CD14-positive monocyte (primary cell): ENCODE data around the gene UBXN7. TPM values are rescaled to one million over a fixed set of nuclear protein-coding genes. Genes with fewer than 3 reads are reported as not detected.

Experiments used
- DNase-seq, 3 donors: peaks; one replicate each; pipeline ENCODE4 v3.0.0-alpha.2; 2011 to 2022
- H2AFZ ChIP-seq: 2 replicates; pipeline ENCODE4 v1.6.0; 2012; ENCODE audit warnings: mild to moderate bottlenecking, low read depth, low read length, inconsistent platforms; ENCODE audit not compliant: insufficient read depth, poor library complexity, severe bottlenecking
- H3K27ac ChIP-seq, 2 donors: 1 replicate in 1 of 2; 2 replicates in 1 of 2; pipeline ENCODE4 v1.5.1; 2012 to 2013; ENCODE audit warnings: low read length in 2 of 2, control low read depth in 1 of 2, inconsistent platforms in 1 of 2, low read depth in 1 of 2, mild to moderate bottlenecking in 1 of 2
- H3K27me3 ChIP-seq, 2 donors: one replicate each; pipeline versions ENCODE4 v1.6.0 to v1.6.1; 2011 to 2013; ENCODE audit warnings: low read length in 2 of 2; ENCODE audit not compliant: control insufficient read depth in 2 of 2, insufficient read depth in 2 of 2
- H3K36me3 ChIP-seq, 2 donors: replicated peaks in 1 of 2; 1 replicate in 1 of 2; 2 replicates in 1 of 2; pipeline versions ENCODE4 v1.5.1 to v1.6.1; 2012 to 2013; ENCODE audit warnings: low read length in 2 of 2, control low read depth in 1 of 2, inconsistent platforms in 1 of 2, mild to moderate bottlenecking in 1 of 2; ENCODE audit not compliant: insufficient read depth in 2 of 2, control insufficient read depth in 1 of 2
- H3K4me1 ChIP-seq, 2 donors: 1 replicate in 1 of 2; 2 replicates in 1 of 2; pipeline versions ENCODE4 v1.5.1 to v1.6.1; 2012 to 2013; ENCODE audit warnings: low read length in 2 of 2, control low read depth in 1 of 2, inconsistent platforms in 1 of 2, mild to moderate bottlenecking in 1 of 2, moderate library complexity in 1 of 2; ENCODE audit not compliant: insufficient read depth in 2 of 2, control insufficient read depth in 1 of 2
- H3K4me2 ChIP-seq: replicated peaks from 2 replicates; pipeline ENCODE3; 2012; ENCODE audit warnings: low read length, moderate library complexity, mild to moderate bottlenecking; ENCODE audit not compliant: poor library complexity, severe bottlenecking; ENCODE audit errors: extremely low read depth
- H3K4me3 ChIP-seq, 3 experiments: fragments of 200-600 bp in 1 of 3; sonication (generic) in 1 of 3; replicated peaks in 1 of 3; 1 replicate in 2 of 3; 2 replicates in 1 of 3; pipeline ENCODE4 v1.5.1; 2011 to 2013; ENCODE audit warnings: low read length in 3 of 3, mild to moderate bottlenecking in 3 of 3, control low read depth in 2 of 3, low read depth in 2 of 3, inconsistent platforms in 1 of 3, moderate library complexity in 1 of 3
- H3K79me2 ChIP-seq: 2 replicates; pipeline ENCODE4 v1.6.0; 2012; ENCODE audit warnings: mild to moderate bottlenecking, control low read depth, inconsistent platforms, low read length, moderate library complexity; ENCODE audit not compliant: insufficient read depth
- H3K9ac ChIP-seq: 2 replicates; pipeline ENCODE4 v1.6.0; 2017; ENCODE audit warnings: low read length, mild to moderate bottlenecking; ENCODE audit not compliant: insufficient read depth, poor library complexity, severe bottlenecking
- H3K9me3 ChIP-seq, 2 donors: replicated peaks in 1 of 2; 1 replicate in 1 of 2; 2 replicates in 1 of 2; pipeline versions ENCODE4 v1.5.1 to v1.6.1; 2012 to 2013; ENCODE audit warnings: low read length in 2 of 2, control low read depth in 1 of 2; ENCODE audit not compliant: control insufficient read depth in 1 of 2, insufficient read depth in 1 of 2
- H4K20me1 ChIP-seq: 2 replicates; pipeline ENCODE4 v1.6.0; 2012; ENCODE audit warnings: mild to moderate bottlenecking, low read length, control low read depth, moderate library complexity; ENCODE audit not compliant: insufficient read depth
- H3K27ac Mint-ChIP-seq, 7 donors: one replicate each; pipeline ENCODE4 v1.8.0; 2020; ENCODE audit warnings: mild to moderate bottlenecking in 7 of 7, mixed read lengths in 7 of 7, moderate library complexity in 6 of 7, inconsistent platforms in 2 of 7
- H3K27me3 Mint-ChIP-seq, 3 donors: one replicate each; pipeline ENCODE4 v1.8.0; 2021 to 2022; ENCODE audit warnings: low read depth in 3 of 3, mild to moderate bottlenecking in 3 of 3, mixed read lengths in 3 of 3, moderate library complexity in 3 of 3, inconsistent platforms in 1 of 3
- H3K36me3 Mint-ChIP-seq, 2 donors: one replicate each; pipeline ENCODE4 v1.8.0; 2020; ENCODE audit warnings: mixed read lengths in 2 of 2, inconsistent platforms in 1 of 2, mild to moderate bottlenecking in 1 of 2
- H3K4me1 Mint-ChIP-seq: one replicate; pipeline ENCODE4 v1.8.0; 2020; ENCODE audit warnings: mild to moderate bottlenecking, mixed read lengths
- H3K4me3 Mint-ChIP-seq, 2 donors: one replicate each; pipeline ENCODE4 v1.8.0; 2020; ENCODE audit warnings: mild to moderate bottlenecking in 2 of 2, mixed read lengths in 2 of 2, moderate library complexity in 1 of 2
- H3K9me3 Mint-ChIP-seq, 7 donors: one replicate each; pipeline ENCODE4 v1.8.0; 2020 to 2022; ENCODE audit warnings: mixed read lengths in 7 of 7, mild to moderate bottlenecking in 6 of 7, moderate library complexity in 6 of 7, inconsistent platforms in 2 of 7
- CTCF ChIP-seq: fragments of 200-600 bp; IDR thresholded peaks from one replicate; pipeline ENCODE4 v1.8.0; 2022; ENCODE audit warnings: antibody characterized with exemption, mild to moderate bottlenecking
- WGBS: methylation state at CpG from one replicate; pipeline ENCODE4 v1.1.5; 2013; ENCODE audit warnings: missing lambda C conversion rate; ENCODE audit not compliant: insufficient coverage; 5-methylcytosine and 5-hydroxymethylcytosine counted together
- intact Hi-C, 2 donors: fragments of 100-400 bp; cut with micrococcal nuclease; formaldehyde crosslinking; loops; one replicate each; pipeline versions ENCODE4 v1.15.0 to v1.15.1; 2023
- polyA plus RNA-seq, 3 donors: library from polyadenylated mRNA; depleted of rRNA in 1 of 3; unstranded in 2 of 3; stranded (reverse) in 1 of 3; fragments of 300-500 nt in 2 of 3; fragments of >200 nt in 1 of 3; fragmentation: Illumina TruSeq in 2 of 3; gene quantifications; 1 replicate in 2 of 3; 2 replicates in 1 of 3; pipeline ENCODE4 v1.2.3, GENCODE V29; 2012 to 2021

UBXN7 gene
- polyA plus RNA-seq, 3 donors: 10.5 to 15.8 (median 13.6) TPM

DNA sequence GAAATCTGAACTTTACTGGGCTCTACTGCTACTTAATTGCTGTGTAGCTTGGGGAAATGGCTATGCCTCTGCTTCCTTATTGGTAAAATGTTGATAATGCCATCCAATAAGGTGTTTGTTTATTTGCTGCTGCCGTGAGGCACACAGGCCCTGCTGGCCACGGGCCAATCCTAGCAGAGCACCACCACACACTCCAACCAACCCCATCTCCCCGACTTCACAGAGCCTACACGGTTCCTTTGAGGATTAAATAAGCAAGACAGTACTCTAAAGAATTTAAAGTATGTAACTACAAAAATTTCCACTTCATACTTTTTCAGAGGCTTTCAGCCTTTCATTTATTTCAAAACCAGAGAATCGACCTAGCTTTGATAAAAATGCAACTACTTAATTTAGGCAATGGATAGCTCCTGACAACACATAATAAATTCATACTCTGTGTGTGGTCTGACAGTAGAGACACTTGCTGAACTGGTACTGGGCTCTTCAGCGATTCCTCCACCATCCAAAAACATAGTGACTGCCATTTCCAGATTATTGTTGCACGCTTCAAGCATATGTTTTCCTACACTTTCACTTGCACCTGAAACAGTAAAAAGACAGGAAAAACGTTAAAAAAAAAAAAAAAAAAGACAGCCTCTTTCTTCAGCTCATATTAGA is 25.3 kb downstream of the UBXN7 start:
- Histone ChIP-seq H3K9me3 (no peaks in the 10 kb centered on the region), H3K27ac (no peak overlapping the region), H4K20me1 (peaks cover 81% of the 10 kb centered on the region), H2AFZ (no peak overlapping the region), H3K4me3 (no peak overlapping the region), H3K4me2 (no peak overlapping the region), H3K4me1 (no peaks in the 10 kb centered on the region), H3K27me3 (no peaks in the 10 kb centered on the region), H3K36me3 (peaks cover 33 to 47% of the 10 kb centered on the region in 2 donors), H3K79me2 (peaks cover 66% of the 10 kb centered on the region), H3K9ac (no peak overlapping the region)
- peaks cover 0 to 4% (median 0%) of the 10 kb centered on the region in 7 donors for H3K9me3 Mint-ChIP-seq
- intact Hi-C loops: no loop called here
- H3K27ac Mint-ChIP-seq: peak overlapping the region in 1 of 7 donors; percentile 34
- peaks cover 6% of the 10 kb centered on the region for H3K4me1 Mint-ChIP-seq
- peaks cover 30 to 48% of the 10 kb centered on the region in 2 donors for H3K36me3 Mint-ChIP-seq
- H3K4me3 Mint-ChIP-seq: no peak overlapping the region
- 100% methylated on average over 1 of the region's 8 CpGs for WGBS
- TF ChIP-seq CTCF: no peak
- H3K27me3 Mint-ChIP-seq: no peaks in the 10 kb centered on the region
- DNase-seq: no peak

GRCh38 chr3:196400331-196400730 is 31.9 kb downstream of the UBXN7 start:
- TF ChIP-seq CTCF: no peak
- 100% methylated on average over 2 of the region's 6 CpGs for WGBS
- Histone ChIP-seq H4K20me1 (peaks cover 42% of the 10 kb centered on the region), H2AFZ (no peak overlapping the region), H3K9me3 (no peaks in the 10 kb centered on the region), H3K4me2 (no peak overlapping the region), H3K79me2 (peaks cover 4% of the 10 kb centered on the region), H3K4me3 (no peak overlapping the region), H3K27me3 (no peaks in the 10 kb centered on the region), H3K9ac (no peak overlapping the region), H3K4me1 (no peaks in the 10 kb centered on the region), H3K27ac (no peak overlapping the region), H3K36me3 (peaks cover 39 to 77% of the 10 kb centered on the region in 2 donors)
- no peaks in the 10 kb centered on the region for H3K4me1 Mint-ChIP-seq
- H3K4me3 Mint-ChIP-seq: no peak overlapping the region
- H3K27me3 Mint-ChIP-seq: no peaks in the 10 kb centered on the region
- intact Hi-C loops: no loop called here
- DNase-seq: no peak
- H3K27ac Mint-ChIP-seq: no peak overlapping the region
- peaks cover 0 to 2% (median 0%) of the 10 kb centered on the region in 7 donors for H3K9me3 Mint-ChIP-seq
- H3K36me3 Mint-ChIP-seq: peaks cover 57 to 61% of the 10 kb centered on the region in 2 donors
